Lung (tissue), 12 donors: ENCODE results near the gene COL4A2. TPM values are rescaled to one million over a fixed set of nuclear protein-coding genes. Genes with fewer than 3 reads are reported as not detected.
A peak's percentile ranks its signal among the peaks of the same experiment; 100 is the strongest.

ENCODE experiments used
- ATAC-seq: fragments of 200-7000 bp; cut with Tn5 transposase; one replicate; pipeline ENCODE4 v1.9.1; 2020; ENCODE audit warnings: moderate number of reproducible peaks; ENCODE audit not compliant: insufficient read depth, low FRiP score
- DNase-seq, 3 donors: peaks; one replicate each; pipeline ENCODE4 v3.0.0-alpha.2; 2013 to 2017
- H3K27ac ChIP-seq, 2 donors: one replicate each; pipeline ENCODE4 v1.5.1; 2013; ENCODE audit warnings: mild to moderate bottlenecking in 2 of 2, moderate library complexity in 2 of 2, control low read depth in 1 of 2, inconsistent platforms in 1 of 2, low read depth in 1 of 2, low read length in 1 of 2
- H3K27me3 ChIP-seq, 3 donors: one replicate each; pipeline ENCODE4 v1.5.1; 2013; ENCODE audit warnings: low read length in 2 of 3; ENCODE audit not compliant: control insufficient read depth in 3 of 3, insufficient read depth in 3 of 3
- H3K36me3 ChIP-seq, 4 donors: one replicate each; pipeline ENCODE4 v1.5.1; 2013; ENCODE audit warnings: low read length in 4 of 4, mild to moderate bottlenecking in 1 of 4, moderate library complexity in 1 of 4; ENCODE audit not compliant: control insufficient read depth in 4 of 4, insufficient read depth in 4 of 4
- H3K4me1 ChIP-seq, 5 donors: one replicate each; pipeline ENCODE4 v1.5.1; 2013; ENCODE audit warnings: low read length in 5 of 5, mild to moderate bottlenecking in 2 of 5, moderate library complexity in 1 of 5; ENCODE audit not compliant: control insufficient read depth in 5 of 5, insufficient read depth in 5 of 5
- H3K4me3 ChIP-seq: one replicate; pipeline ENCODE4 v1.5.1; 2013; ENCODE audit warnings: mild to moderate bottlenecking, control low read depth, moderate library complexity
- H3K9ac ChIP-seq, 2 donors: one replicate each; pipeline ENCODE4 v1.5.1; 2013; ENCODE audit warnings: low read length in 2 of 2, control low read depth in 1 of 2; ENCODE audit not compliant: insufficient read depth in 1 of 2
- H3K9me3 ChIP-seq, 4 donors: one replicate each; pipeline ENCODE4 v1.5.1; 2013; ENCODE audit warnings: low read length in 3 of 4, mild to moderate bottlenecking in 1 of 4, moderate library complexity in 1 of 4; ENCODE audit not compliant: control insufficient read depth in 4 of 4, insufficient read depth in 3 of 4
- CTCF ChIP-seq: IDR thresholded peaks from 2 replicates; pipeline ENCODE4 v1.5.1; 2012; ENCODE audit warnings: mild to moderate bottlenecking; ENCODE audit errors: control extremely low read depth, extremely low read depth
- WGBS, 2 donors: extraction: QIAGEN DNeasy Blood & Tissue Kit; methylation state at CpG; one replicate each; pipeline ENCODE4 v1.1.7; 2013; 5-methylcytosine and 5-hydroxymethylcytosine counted together
- polyA plus RNA-seq, 2 donors: library from polyadenylated mRNA; stranded (reverse); fragments of 200-250 nt; gene quantifications; one replicate each; pipeline ENCODE4 v1.2.1, GENCODE V29; 2013
- total RNA-seq, 2 donors: library from RNA; depleted of rRNA in 1 of 2; stranded (reverse); fragments of >200 nt in 1 of 2; gene quantifications; one replicate each; pipeline ENCODE4 v1.2.1, GENCODE V29; 2014 to 2021
- donor health status: control.
- donor health status: control.
- donor health status: Bipolar disorder and iron deficiency.
- donor health status: healthy.
- donor health status: DM: yes; HTN: yes; CAD: no.

Gene COL4A2
- total and polyA plus RNA-seq, 4 donors = 169 to 627 (median 339) TPM

DNA sequence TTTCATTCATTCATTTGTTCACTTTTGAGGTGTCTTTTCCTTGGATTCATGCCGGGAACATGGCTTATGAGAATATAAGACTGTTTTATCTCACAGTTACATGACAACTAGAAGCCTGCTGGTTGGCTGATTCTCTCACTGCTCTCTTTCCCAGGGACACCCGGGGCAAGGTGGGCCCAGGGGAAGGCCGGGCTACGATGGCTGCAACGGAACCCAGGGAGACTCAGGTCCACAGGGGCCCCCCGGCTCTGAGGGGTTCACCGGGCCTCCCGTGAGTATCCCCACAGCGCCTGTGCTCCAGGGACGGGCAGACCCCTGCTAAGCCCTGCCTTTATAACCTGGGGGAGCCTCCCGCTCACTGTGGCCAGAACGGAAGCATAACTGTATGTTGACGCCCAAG lies 121.2 kb downstream of the COL4A2 start:
- no peak overlapping the region for H3K4me3 ChIP-seq
- no peaks in the 10 kb centered on the region for H3K9me3 ChIP-seq
- no peak for TF ChIP-seq CTCF
- ATAC-seq (no peak), DNase-seq (no peak)
- WGBS, 2 donors = 94 to 95% methylated on average over 13 of the region's 13 CpGs
- H3K4me1 ChIP-seq = peaks cover 0 to 15% (median 9%) of the 10 kb centered on the region in 5 donors
- no peak overlapping the region for H3K9ac ChIP-seq
- H3K27ac ChIP-seq = no peak overlapping the region
- H3K27me3 ChIP-seq = no peaks in the 10 kb centered on the region
- peaks cover 10 to 27% (median 18%) of the 10 kb centered on the region in 4 donors for H3K36me3 ChIP-seq

DNA sequence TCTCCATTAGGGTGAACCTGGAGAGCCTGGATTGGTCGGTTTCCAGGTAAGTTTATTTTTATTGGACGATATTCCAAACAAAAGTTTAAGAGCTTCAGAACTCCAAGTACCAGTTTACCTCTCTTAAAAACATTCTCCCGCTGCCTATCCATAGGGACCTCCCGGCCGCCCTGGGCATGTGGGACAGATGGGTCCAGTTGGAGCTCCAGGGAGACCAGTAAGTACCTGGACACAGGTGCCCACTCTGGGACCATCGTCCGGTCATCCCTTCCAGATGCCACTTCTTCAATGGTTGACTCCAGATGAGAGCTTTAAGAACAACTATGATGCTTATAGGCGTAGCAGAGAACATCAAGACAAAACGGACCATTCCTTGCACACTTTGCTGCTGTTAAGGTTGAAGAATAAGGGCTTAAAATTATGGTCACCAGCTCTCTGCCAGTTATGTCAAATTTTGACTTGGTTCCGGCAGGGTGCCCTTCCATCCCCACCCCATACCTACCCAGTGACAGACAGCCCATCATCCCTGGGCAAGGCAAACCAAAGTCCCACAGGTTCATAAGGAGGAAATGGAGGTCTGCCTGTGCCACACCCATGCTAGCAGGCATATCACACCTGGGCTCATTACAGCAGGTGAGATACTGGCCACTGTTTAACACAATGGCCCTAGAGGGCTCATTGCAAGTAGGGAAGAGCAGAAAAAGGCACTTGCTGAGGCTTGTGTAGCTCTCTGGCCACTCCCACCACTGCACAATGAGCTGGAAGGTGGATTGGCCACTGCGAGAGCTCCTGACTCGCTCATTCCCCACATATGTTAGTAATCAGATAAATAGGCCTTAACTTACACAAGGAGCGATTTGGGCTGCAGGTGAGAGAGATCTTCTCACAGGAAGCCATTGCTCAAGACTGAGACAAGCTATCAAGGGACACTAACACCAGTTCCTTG lies 123.6 kb downstream of the COL4A2 start:
- DNase-seq (no peak), ATAC-seq (no peak)
- no peaks in the 10 kb centered on the region for H3K9me3 ChIP-seq
- WGBS, 2 donors = 93 to 97% methylated on average over 13 of the region's 13 CpGs
- no peak for TF ChIP-seq CTCF
- H3K9ac ChIP-seq = no peak overlapping the region
- H3K4me3 ChIP-seq = no peak overlapping the region
- peaks cover 0 to 17% (median 5%) of the 10 kb centered on the region in 5 donors for H3K4me1 ChIP-seq
- no peak overlapping the region for H3K27ac ChIP-seq
- peaks cover 5 to 37% (median 23%) of the 10 kb centered on the region in 4 donors for H3K36me3 ChIP-seq
- no peaks in the 10 kb centered on the region for H3K27me3 ChIP-seq

DNA sequence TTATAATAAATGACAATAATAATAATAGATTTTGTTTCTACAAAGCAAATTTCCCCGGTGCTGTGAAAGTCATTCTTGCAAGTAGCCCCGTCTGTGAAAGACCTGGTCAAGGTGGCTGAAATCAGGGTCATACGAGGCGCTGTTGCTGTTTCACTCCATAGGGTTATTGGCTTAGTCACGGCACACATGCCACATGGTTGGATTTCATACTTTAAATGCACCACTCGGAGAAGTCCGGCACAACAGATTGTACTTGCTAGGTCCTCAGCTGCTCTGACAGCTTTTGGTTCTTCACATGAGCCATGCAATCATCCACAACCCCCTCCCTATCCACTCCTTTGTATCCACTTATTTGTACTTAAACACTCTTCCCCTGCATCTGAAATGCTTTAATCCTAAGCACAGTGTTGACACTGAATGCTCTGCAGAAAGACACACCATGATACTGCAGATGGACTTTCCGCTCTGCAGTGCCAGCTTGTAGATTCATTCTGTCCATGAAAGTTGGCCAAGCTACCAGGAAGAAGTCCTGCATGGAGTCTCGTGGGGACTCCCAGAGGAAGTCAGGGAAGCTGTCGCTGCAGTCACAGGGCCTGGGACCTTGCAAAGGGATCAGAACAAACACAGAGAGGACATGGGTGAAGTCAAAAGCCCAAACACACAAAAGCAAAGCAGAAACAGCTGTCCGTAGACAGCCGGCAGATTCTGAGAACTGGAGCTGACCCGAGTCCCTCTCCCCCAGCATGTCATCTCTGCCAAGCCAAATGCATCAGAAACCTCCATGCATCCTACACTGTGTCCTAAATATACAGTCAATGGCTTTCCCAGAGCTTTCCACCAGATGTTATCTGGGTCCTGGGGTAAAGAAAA lies 124.6 kb downstream of the COL4A2 start:
- no peak for TF ChIP-seq CTCF
- H3K27me3 ChIP-seq = no peaks in the 10 kb centered on the region
- DNase-seq (peak in 2 of 3 donors; percentile 46 to 53), ATAC-seq (no peak)
- peaks cover 8 to 37% (median 26%) of the 10 kb centered on the region in 4 donors for H3K36me3 ChIP-seq
- H3K9me3 ChIP-seq = no peaks in the 10 kb centered on the region
- H3K9ac ChIP-seq = no peak overlapping the region
- no peak overlapping the region for H3K27ac ChIP-seq
- no peak overlapping the region for H3K4me3 ChIP-seq
- H3K4me1 ChIP-seq = peaks cover 0 to 17% (median 5%) of the 10 kb centered on the region in 5 donors
- 78 to 80% methylated on average over 13 of the region's 13 CpGs for WGBS, 2 donors
